Measurements from ENCODE around the gene TMEM178A.

GRCh38 chr2:39735648-39736047 is 69.9 kb downstream of the TMEM178A start:
- TF ChIP-seq CTCF (IDR thresholded peaks at IDR 0.05; ENCODE audit: low read length) (no peak), EZH2phosphoT487 (IDR thresholded peaks at IDR 0.05; ENCODE audit: low read length) (no peak)
